HG02885 (cell line): Measurements from ENCODE around the gene TAAR2.
A peak's percentile ranks its signal among the peaks of the same experiment; 100 is the strongest.
"Not testable (repeated sequence)": the region's sequence is repeated elsewhere in the genome, so short reads cannot be mapped to it uniquely, and the experiment has no call there.

Source experiments
- ATAC-seq: cut with Tn5 transposase; IDR thresholded peaks from one replicate; pipeline ENCODE4 v1.9.1; 2021; ENCODE audit warnings: mild to moderate bottlenecking; ENCODE audit not compliant: unreplicated experiment, poor library complexity

Gene TAAR2

GRCh38 chr6:132616677-132617076, 7.4 kb downstream of the TAAR2 start:
- ATAC-seq = no peak

DNA sequence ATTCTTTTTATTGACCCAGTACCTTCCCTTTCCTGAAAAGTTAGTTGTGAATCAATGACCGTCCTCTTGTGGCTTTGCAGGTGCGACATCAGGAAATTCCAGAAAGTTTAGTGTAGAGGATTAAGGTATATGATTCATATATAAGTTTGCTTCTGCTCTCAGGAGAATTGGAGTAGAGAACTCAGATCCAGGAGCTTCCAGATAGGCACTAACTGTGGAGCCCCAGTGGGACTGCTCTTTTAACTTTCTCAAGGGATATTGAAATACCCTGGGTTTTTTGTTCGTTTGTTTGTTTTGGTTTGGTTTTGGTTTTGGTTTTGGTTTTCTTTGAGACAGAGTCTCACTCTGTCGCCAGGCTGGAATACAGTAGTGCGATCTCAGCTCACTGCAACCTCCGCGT, 9.5 kb downstream of the TAAR2 start:
- ATAC-seq = peak; percentile 59

DNA sequence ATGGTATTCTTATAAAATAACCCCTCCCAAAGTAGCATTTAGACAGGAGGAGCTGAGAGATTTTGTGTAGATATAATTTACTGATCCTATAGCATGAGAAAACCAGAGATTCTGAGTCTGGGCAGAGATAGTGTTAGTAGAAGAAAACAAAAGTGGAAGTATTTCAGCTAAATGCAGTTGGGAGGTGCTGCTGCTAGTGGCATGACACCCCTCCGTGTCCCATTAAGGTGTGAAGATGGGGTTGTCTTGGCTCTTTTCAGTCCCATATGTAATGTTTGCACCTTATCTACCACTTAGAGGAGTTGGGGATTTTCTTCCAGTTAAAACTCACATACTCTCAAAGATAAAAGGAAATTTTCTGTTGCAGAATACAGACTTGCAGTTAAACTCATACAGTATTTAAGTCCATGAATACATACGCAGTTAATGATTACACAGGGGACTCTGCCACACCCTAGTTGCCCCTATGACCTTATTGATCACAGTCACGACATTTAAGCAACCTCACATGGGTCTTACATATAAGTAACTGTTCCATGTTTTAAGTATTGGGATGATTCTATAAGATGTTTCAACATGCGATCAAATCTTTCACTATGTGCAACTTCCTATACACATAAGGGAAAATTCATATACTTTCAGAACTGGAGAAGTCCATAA, 11.5 kb downstream of the TAAR2 start:
- no peak for ATAC-seq

GRCh38 chr6:132611616-132612015, 12.5 kb downstream of the TAAR2 start:
- no peak for ATAC-seq

DNA sequence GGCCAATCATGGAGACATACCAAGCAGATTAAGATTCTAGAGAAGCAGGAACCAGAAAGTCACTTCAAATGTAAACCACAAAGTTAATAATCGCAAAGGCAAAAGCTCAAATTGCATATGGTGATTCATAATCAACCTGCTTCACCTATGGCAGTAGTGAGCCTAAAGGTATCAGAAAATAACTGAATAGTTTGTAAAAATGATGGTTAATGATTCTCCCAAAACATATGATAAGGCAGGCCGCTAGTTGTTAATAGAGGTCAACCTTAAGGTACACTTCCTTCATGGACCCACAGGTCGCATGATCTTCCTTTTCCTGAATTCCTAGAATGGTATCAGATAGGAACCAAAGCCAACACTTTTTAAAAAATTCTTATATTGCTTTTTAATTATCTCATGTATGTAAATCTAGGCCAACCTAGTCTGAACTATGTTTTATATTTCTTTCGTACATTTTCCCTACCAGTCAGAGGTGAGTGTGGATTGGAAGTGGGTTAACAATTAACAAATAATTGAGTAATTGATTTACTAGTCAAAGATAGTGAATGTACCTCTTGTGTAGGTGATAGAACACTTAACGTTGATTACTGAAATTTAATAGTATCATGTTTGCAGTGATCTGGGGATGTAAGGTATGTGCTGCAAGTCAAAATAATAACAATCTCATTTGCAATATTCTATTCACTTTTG, 16.4 kb downstream of the TAAR2 start:
- no peak for ATAC-seq

DNA sequence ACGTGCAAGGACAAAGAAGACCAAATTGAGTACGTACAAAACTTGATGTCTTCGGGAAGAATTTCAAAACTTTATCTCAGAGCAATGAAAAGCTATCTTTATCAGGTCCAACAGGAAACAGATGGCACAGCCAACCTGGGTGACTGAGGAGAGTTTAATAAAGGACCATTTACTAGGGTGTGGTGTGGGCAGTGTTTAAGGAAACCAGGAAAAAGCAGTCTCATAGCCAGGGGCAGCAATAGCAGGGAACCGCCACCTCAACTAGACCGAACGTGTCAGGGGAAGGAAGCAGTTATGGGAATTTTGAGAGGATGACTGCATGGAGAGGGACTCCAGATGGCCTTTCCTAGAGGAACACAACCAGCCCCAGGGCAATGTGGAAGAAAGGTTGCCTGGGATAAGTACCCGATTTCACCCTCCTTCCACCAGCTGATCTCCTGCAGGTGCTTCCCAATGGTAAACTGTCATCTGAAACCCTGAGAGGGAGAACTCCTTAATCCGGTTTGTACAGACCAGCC, 19.4 kb downstream of the TAAR2 start:
- ATAC-seq = no peak

DNA sequence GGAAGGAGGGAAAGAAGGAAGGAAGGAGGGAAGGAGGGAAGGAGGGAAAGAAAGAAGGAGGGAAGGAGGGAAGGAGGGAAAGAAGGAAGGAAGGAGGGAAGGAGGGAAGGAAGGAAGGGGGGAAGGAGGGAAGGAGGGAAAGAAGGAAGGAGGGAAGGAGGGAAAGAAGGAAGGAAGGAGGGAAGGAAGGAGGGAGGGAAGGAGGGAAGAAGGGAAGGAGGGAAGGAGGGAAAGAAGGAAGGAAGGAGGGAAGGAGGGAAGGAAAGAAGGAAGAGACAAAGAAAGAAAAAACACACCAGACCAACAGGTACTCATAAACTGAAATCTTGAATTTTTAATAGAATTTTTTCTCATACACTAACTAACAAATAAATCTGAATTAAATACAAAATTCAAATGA, 23.2 kb downstream of the TAAR2 start:
- not testable (repeated sequence) for ATAC-seq

DNA sequence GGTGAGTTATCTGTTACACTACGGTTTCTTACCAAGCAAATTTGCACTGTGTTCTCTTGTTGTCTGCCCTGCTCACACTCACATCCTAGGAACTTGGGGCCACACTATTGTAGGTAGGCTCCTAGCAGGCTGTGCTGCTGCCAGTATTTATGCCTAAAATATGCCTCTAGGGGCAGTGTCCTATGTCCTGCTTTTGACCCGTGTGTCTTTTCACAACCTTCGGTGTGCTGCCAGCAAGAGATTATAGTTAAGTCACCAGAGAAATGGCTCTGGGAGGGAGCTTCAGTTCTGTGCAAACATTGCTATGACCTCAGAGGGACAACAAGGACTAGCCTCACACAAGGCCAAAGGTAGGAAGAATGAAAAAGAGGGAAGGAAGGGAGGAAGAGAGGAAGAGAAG, 25.6 kb downstream of the TAAR2 start:
- ATAC-seq = peak; percentile 63

DNA sequence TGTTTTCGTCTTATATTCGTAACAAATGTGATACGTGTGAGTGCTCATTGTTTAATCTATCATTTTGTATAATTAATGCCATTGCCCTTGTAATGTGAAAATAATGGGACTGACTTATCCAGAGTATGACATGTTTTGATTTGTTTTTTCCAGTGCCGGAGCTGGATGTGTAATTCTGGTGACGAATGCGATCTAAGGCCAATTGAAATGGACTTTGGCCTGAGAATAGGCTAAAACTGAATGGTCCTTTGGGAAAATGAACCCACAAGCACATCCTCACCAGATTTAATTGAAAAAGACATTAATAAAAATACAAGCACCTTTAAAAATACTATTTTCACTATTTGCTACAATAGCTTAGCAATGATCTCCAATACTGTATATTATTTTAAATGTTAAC, 27.9 kb downstream of the TAAR2 start:
- no peak for ATAC-seq

GRCh38 chr6:132592855-132593254, 31.2 kb downstream of the TAAR2 start:
- no peak for ATAC-seq

- ATAC-seq = no peak
These were observed 33.7 kb downstream of the TAAR2 start for GRCh38 chr6:132590362-132590761.

- no peak for ATAC-seq
These were observed 34.6 kb downstream of the TAAR2 start, which contains the start of gene TAAR5 for GRCh38 chr6:132589454-132589853. TAAR5 (minus strand) TSS chr6:132589741; CDS start chr6:132589686, 55 bp downstream.

- ATAC-seq = no peak
These were observed 36.7 kb downstream of the TAAR2 start for GRCh38 chr6:132587424-132587823.

GRCh38 chr6:132584698-132585097, 39.4 kb downstream of the TAAR2 start:
- ATAC-seq = no peak

DNA sequence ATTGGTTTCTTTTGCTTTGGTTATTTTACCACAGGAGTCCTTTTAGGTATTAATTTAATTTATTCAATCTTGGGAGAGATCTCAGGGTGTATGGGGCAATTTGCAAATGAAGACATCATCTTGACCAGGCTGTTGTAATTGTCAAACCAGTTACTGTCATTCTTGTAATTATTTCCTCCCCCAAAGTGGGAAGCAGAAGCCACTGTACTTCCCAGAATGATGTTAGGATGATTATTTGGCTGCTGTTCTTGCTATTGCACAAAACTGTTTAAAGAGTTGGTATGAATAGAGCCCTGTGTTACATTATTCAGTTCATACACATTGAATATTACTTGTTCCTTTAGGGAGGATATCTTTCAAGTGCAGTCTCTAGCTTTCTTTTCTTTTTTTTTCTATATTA, 52.3 kb downstream of the TAAR2 start:
- no peak for ATAC-seq

- no peak for ATAC-seq
These were observed 53.8 kb downstream of the TAAR2 start, which contains the start of gene TAAR6 for GRCh38 chr6:132570221-132570777. TAAR6 (plus strand) TSS chr6:132570322; CDS start chr6:132570322, 0 bp downstream.

DNA sequence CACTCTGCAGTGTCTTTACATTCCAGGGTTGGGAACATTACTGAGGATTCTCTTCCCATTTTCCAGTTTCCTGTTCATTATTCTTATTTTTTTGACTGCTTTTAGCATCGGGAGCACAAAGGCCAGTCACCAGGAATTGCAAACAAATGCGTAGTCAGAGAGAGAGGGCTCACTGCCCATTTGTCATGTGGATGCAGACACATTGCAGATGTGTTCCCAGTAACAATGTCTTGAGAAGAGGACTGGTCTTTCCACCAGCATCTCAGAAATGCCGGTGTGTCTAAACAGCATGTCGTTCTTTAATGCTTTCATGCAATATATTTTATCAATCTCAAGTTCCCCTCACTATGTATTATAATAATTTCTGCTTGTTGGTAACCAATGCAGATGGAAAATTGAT, 54.9 kb downstream of the TAAR2 start:
- no peak for ATAC-seq

DNA sequence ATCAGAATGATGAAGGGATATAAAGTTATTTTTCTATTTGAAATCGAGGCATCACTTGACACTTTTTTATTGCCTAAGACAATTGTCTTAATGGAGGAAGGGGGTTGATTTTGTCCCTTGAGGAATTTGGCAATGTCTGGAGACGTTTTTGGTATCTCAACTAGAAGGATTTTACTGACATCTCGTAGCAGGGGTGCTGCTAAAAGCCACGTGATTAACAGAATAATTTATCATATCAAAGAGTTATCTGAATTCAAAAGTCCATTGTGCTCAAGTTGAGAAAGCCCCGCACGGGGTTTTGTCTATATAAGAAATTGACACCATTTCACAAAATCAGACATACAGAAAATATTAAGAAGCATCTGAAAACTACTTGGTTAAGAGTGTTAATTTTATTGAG, 55.5 kb downstream of the TAAR2 start:
- ATAC-seq = no peak

GRCh38 chr6:132567566-132567965, 56.5 kb downstream of the TAAR2 start:
- ATAC-seq = no peak
